NCI-H2227 (cell line): Measurements from ENCODE around the gene SEMA6B.
"Not testable (repeated sequence)": the region's sequence is repeated elsewhere in the genome, so short reads cannot be mapped to it uniquely, and the experiment has no call there.

Experiments used
- DNase-seq: peaks from one replicate; lab custom pipeline; 2025; ENCODE audit not compliant: unreplicated experiment; lab: John Stamatoyannopoulos, UW

SEMA6B gene

DNA sequence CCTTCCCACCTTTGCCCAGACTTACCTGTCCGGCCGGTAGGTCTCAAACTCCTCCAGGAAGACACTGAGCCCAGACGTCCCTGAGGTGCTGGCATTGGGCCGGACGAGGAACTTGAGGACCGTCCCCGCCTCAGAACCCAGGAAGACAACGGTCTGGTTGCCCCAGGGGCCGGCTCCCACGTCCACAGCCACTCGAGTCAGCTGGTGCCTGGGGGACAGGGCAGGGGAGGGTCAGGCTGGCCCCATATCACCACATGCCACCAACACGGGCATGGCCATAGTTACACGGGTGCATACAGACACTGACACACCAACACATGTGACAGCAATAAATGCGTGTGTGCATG is 11.3 kb downstream of the SEMA6B start:
- no peak for DNase-seq

DNA sequence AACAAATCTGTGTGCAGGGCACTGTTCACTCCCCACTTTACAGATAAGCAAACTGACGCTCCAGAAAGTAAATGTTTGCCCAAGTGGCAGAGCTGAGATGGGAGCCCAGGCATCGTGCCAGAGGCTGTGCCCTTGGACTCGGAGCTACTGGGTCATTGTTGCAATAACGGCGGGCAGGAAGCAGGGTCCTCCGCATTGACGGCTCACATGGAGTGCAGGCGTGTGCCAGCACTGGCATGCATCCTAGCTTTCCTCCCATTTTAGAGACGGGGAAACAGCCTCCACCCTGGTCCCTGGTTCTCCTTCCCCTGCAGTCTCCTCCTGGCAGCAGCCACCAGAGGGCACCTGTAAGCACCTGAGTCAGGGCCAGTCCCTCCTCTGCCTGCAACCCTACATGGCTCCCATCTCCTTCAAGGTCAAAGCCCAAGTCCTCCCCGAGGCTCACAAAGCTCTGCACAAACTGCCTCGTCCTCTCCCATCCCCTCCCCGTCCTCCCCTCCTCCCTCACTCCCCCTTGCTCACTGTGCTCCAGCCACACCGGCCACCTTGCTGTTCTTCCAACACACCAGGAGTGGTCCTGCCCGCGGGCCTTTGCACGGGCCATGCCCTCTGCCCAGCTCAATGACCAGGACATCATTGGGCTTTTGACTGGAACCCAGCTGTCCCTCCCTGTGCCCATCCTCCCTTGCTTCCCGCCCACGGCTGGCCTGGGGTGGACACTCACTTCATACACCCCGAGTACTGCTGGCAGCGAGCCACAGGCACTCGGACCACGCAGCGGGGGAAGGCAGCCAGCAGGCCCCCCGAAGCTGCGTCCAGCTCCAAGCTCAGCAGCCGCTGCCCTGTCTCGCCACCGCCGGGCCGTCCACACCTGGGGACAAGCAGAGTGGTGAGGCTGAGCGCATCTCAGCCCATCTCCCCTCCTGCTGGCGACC is 11.9 kb downstream of the SEMA6B start:
- no peak for DNase-seq

DNA sequence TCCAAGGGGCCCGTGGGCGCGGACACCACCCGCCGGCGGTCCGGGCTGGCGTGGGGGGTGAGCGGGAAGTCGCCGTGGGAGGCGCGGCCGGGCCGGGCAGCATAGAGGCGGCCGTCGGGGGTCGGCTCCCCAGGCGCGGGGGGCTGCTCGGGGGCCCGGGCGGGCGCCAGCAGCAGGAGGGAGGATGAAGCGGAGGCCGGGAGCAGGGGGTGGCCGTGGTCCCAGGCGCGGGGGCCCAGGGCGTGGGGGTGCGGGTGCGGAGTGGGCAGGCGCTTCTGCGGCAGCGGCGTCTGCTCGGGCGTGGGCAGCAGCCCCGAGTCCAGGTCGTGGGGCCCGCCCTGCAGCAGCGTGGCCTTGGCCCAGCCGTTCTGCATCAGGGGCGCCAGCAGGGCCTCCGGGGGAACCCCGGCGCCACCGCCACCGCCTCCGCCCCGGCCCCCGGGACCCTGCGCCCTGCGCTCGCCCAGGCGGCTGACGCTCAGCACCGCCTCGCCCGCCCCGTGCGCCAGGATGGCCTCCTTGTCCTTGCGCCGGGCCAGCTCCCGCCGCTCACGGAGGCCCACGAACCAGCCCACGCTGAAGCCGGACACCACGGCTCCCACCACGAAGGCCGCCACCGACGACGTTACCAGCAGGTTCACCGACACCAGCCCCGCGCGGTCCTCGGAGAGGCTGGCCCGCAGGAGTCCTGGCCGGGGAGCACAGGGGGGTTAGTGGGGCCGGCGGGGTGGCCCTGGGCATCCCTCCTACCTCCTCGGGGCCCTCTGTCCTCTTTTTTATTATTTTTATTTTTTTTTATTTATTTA is 15.4 kb downstream of the SEMA6B start:
- DNase-seq = no peak

DNA sequence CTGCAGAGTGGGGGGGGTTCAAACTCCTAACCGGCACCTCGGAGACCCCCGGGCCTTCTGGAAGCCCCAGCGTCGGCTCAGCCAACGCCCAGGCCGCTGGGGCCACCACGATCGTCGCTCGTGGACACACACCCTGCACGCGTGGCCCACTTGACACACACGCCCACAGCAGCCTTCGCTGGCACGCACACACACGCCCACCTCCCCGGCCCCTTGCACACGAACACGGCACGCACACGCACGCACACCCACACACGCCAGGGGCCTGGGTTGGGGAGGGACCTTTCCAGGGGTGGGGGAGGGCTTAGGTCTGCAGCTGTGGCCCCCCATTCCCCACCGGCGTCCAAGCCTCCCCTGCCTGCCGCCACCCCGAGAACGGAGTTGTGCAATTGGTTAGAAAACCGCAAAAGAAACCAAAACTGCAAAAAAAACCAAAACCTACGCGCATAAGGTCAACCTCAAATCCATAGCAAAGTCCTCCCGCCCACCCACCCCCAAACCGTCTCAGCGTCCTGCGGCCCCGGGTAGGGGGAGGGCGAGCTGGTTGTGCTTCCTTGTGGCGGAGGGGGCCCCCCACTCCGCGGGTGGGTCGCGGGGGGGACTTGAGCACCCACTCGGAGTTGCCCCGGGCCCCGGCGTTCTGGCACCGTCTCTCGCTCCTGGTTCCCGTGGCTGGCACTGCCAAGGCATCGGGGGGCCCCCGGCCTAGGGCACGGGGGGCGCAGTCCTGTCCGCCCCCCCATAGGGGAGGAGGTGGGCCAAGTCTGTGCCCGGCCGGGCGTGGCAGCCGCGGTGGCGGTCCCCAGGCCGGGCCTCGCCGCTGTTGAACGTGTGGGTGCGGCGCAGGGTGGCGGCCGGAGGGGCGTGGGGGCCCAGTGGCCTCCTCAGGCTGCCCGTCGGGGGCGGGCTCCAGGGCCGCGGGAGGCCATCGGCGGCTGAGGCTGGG is 16.3 kb downstream of the SEMA6B start:
- no peak for DNase-seq

DNA sequence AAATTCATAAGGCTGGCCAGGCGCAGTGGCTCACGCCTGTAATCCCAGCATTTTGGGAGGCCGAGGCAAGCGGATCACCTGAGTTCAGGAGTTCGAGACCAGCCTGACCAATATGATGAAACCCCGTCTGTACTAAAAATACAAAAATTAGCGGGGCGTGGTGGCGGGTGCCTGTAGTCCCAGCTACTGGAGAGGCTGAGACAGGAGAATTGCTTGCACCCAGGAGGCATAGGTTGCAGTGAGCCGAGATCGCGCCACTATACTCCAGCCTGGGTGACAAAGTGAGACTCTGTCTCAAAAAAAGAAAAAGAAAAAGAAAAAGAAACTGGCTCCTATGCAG is 17.7 kb downstream of the SEMA6B start:
- not testable (repeated sequence) for DNase-seq

DNA sequence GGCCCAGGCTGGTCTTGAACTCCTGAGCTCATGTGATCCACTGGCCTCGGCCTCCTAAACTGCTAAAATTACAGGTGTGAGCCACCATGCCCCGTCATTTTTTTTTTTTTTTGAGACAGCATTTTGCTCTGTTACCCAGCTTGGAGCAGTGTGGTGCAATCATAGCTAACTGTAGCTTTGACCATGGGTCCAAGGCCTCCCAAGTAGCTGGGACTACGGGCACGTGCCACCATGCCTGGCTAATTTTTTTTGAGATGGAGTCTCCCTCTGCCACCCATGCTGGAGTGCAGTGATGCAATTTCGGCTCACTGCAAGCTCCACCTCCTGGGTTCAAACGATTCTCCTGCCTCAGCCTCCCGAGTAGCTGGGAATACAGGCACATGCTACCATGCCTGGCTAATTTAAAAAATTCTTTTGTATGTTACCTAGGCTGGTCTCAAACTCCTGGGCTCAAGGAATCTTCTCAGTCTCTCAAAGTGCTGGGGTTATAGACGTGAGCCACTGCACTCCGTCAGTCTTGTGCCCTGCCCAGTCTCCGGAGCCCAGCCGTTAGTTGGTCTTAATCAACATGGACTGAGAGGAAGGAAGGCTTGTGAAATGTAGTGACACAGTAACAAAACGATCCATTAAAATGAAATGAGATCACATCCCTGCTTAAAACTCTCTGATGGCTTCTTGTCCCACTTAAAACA is 18.2 kb downstream of the SEMA6B start:
- no peak for DNase-seq

DNA sequence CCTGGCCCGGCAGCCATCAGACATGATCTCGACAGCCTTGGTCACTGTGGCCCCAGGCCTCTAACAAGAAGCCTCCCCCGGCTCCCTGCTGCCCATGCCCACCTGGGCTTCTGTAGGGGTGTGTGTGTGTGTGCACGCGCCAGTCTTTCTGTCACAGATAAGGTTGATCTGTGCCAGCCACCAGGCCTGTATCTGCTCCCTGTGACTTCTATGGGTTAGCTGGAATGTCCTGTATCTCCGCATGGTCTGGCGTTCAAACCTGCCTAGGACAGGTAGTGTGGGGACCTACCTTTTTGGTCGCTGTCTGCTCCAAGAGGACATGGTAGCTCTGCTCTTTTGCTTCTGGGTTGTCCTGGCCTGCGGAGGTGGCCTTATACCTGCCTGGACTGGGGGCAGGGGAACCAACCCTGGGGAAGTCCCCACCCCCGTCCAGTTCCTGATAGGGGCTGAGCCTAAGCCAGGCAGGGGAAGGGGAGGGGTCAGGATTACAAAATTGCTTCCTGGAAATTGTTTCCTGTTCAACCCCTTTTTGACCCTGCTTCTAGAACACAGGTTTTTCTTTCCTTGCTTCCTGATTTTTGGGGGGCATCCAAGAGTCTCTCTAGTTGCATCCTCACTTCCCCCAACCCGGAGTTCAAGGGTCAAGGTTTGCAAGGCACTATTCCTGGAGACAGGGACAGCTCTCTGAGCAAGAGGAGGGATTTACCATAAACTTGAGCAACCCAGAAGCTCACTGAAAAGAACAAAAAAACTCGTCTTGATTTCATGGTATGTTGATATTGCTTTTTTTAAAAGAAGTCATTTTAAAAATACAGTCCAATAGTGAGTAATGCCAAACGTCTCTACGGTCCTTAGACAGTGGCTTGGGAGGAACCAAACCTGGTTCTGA is 19.5 kb downstream of the SEMA6B start, which contains the start of gene LRG1:
TSS of gene LRG1 (minus strand) at position 344 of the 889 bp plus-strand sequence. CDS start at position 321, 23 bp downstream.
- DNase-seq = no peak

DNA sequence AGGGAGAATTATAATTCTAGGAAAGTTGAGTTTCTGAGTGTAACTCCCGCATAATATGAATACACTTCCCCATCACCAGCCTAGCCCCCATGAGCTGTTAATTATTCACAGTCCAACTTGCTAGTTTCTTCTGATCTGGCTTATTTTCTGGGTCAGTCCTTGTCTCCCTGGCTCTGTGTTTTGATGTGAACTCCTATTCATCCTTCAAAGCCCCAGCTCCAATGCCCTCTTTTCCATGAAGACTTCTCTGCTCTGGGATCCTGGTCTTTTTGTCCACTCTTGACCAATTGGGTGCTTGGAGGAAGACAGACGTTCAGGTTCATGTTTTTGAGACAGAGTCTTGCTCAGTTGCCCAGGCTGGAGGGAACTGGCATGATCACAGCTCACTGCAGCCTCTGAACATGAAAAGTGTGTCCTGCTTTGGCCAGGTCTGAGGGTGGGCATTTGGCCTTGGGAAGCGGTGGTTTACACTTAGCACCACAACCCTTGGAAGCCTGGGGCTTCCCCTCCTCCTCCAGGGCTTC is 20.3 kb downstream of the SEMA6B start:
- no peak for DNase-seq

DNA sequence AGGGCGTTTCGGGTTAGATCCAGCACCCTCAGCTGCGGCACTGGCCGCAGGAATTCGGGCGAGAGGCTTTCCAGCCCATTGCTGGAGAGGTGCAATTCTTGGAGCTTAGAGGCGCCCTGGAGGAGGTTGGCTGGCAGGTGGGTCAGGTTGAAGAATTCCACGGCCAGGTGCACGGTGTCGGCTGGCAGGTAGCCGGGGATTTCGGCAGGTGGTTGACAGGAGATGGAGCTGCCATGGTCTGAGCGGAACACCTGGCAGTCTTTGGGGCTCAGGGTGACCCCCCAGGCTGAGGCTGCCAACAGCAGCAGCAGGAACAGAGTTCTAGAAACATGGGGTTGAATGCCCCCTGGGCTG is 20.9 kb downstream of the SEMA6B start:
- no peak for DNase-seq

DNA sequence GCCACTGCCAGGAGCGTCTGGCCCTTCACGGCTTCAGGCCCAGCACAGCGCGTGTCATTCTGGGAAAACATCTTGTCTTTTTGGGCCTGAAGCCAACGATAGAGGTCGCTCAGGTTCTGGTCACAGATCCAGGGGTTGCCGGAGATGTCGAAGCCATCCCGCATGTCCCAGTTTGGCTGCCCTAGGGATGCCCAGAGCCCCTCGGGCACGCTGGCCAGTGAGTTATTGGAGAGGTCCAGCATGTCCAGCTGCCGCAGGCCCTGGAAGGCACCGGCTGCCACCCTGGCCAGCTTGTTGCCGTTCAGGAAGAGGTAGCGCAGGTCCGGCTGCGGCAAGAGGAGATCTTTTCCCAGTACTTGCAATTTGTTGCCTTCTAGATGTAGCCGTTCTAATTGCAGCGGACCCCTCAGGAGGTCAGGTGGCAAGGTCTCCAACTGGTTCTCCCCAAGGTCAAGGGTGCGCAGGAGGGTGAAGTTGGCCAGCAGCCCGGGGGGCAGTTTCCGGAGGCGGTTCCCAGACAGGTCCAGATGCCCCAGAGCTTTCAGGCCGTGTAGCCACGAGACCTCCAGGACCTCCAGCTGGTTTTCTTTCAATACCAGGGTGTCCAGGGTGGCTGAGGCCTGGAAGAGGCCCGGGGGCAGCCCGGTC is 21.4 kb downstream of the SEMA6B start:
- DNase-seq = no peak

DNA sequence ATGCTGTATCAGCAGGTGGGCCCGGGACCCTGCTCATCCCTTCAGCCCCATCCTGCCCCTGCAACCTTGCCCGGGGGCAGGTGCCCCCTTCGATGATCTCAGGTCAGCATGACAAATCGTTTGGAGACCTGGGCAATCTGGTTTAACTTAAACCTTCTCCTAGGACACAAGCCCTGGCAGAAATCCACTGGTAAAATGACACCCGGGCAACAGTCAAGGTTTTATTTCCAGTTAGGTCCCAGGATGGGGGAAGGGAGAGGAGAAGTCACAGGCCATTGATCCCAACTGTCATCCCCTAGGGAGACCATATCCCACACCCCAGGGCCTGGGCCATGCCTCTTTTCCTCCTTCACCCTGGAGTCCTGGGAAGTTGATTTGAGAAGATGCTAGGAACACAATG is 22.7 kb downstream of the SEMA6B start:
- DNase-seq = no peak

DNA sequence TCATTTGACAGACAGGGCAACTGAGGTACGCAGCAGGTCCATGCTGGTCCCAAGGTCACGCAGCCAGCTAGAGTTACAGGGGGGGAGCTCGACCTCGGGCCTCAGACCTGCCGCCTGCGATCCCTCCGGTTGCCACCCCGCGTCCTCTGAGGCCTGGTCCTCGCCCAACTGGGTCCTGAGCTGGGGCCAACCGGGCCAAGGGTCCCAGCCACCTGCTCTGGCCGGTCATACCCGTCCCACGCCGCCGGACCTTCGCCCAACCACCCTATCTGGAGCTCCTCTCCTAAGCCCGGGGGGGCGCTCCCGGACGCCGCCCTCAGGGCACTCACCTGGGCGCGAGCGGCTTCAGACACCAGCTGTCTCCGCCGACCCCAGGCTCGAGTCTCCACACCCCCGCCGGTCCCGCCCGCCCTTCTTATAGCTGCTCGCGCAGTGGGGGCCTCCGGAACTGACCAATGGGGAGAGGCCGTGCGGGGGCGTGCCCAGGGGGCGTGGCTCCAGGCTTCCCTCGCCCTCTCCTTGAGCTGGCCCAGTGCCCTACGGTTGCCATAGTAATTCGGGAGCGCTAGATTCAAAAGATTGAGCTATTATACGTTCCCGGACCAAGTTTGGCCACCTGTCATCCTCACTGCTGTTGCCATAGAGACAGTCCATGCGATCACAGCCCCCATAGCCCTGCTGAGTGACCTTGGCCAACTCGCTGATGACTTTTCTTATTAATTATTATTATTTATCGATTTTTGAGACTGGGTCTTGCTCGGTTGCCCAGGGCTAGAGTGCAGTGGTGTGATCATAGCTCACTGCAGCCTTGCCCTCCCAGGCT is 24.4 kb downstream of the SEMA6B start, which contains the start of gene PLIN5:
TSS of gene PLIN5 (minus strand) at position 389 of the 823 bp plus-strand sequence. CDS start 1,150 bp downstream, outside the sequence.
- peak; percentile 95 for DNase-seq

DNA sequence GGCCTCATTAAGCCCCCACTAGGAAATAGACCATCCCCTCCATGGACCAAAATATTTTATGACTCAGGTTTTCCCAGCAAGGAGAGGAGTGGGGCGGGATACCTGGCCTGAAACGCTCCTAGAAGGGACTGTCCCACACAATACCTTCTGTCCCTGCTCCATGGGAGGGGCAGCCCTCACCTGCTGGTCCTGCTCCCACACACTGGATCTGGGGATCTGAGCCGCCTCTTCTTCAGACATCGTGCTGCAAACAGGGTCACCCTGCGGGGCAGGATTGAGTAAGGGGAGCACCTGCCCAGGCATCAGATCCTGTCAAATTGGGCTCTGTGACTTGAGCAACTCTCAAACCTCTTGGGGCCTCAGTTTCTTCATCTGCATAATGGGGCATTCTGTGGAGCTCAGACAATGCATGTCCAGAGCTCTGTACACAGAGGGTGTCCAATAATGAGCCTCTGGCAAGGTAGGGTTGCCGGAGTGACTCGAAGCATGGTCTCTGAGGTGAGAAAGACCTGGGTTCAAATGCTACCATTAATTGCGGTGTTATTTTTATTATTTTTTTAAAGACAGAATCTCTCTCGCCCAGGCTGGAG is 25.6 kb downstream of the SEMA6B start:
- no peak for DNase-seq

DNA sequence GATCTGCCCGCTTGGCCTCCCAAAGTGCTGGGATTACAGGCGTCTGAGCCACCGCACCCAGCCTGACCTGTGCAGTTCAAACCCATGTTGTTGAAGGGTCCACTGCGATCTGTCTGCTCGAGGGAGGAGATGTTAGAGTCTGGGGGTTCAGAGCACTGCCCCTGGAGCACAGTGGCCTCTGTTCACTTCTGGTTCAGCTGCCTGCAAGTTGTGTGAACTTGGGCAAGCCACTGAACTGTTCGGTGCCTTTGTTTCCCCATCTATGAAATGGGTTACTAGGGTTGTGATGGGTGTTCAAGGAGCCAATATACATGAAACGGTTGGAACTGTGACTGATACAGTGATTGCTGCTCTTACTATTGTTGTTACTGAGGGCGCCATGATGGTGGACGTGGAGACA is 26.1 kb downstream of the SEMA6B start:
- DNase-seq = no peak

DNA sequence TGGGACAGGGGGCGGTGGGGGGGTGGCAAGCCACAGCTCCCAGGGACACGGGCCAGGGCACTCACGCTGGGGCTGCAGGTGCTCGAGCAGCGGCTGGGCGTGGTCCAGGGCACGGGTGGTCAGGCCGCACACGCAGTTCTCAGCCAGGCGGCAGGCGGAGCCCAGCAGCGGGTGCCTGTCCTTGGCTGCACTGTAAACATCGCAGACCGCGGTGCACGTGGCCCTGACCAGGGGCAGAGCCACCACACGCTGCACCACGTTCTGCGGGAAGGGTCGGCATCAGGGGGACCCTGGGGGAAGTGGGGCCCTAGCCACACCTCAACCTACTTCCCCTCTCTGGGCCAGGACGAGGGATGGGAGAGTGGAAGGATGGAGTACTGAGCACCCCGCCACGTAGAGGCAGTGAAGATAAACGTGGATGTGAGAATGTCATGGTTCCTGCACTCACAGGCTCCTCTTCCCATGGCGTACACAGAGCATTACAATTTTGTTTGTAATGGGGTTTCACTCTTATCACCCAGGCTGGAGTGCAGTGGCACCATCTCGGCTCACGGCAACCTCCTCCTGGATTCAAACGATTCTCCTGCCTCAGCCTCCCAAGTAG is 27.8 kb downstream of the SEMA6B start:
- DNase-seq = peak; percentile 29

DNA sequence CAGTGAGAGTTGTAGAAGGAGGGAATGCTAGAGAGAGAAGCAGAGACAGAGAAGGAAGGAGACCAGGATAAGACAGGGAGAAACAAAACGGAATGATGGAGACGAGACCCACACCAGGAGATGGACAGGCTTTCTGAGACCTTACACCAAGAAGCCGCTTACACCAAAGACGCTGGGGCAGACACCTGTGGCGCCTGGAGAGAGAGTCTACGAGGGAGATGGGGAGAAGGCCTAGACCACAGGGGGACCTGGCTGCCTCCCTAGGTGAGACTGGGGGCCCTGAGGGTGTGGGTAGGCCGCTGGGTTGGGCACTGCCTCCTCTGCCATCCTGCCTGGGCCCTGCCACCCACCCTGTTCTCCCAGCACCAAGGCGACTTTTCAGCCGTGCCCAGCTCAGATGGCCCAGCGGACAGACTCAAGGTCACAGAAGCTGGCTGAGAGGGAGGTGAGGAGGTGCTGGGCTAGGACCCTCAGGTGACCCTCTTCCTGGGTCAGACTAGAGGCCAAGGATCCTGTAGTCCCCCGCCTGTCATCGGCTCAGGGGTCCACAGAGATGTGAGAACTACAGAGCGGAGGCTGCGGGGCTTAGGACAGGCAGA is 29.5 kb downstream of the SEMA6B start:
- DNase-seq = no peak

DNA sequence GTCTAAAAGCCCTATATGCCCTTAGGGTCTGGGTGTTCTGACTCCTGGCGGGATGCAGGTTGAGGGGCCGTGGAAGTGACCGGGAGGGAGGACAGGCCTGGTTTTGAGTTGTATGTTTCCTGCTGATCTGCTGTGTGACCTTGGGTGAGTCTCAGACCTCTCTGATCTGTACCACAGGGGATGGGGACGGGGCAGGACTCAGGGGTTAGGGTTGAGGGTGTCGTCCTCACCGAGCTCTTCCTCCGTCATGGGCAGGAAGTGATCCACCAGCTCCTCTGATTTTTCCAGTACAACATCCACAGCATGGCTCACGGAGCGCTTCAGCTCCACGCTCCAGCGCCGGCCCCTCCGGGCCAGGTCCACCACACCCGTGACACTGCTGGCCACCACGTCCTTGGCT is 30.6 kb downstream of the SEMA6B start:
- DNase-seq = no peak
